NK-92 treated with Interleukin-12 subunit alpha and Interleukin-12 subunit beta, amount 100 ng/mL, for 24 hours (cell line): ENCODE measurements around the gene SSTR5.
"Not testable (repeated sequence)": the region's sequence is repeated elsewhere in the genome, so short reads cannot be mapped to it uniquely, and the experiment has no call there.

ENCODE experiments used
- DNase-seq: peaks from one replicate; lab custom pipeline; 2025; lab: John Stamatoyannopoulos, UW

Gene SSTR5

DNA sequence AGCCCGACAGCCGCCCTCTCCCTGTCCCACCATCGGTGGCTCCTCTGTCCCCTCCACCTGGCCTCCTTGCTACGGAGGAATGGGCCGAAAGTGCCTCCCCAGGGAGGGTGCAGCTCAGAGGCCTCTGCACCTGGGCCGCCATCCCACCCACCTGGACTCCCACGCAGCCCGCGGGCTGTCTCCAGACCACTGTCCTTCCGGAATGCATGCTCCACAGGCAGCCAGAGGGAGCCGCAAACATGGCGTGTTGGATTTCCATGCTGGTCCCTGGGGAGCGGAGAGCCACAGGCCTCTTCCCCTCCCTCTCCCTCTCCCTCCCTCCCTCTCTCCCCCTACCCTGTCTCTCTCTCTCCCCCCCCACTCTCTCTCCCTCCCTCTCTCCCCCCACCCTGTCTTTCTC lies 3.0 kb downstream of the SSTR5 start:
- DNase-seq = no peak

DNA sequence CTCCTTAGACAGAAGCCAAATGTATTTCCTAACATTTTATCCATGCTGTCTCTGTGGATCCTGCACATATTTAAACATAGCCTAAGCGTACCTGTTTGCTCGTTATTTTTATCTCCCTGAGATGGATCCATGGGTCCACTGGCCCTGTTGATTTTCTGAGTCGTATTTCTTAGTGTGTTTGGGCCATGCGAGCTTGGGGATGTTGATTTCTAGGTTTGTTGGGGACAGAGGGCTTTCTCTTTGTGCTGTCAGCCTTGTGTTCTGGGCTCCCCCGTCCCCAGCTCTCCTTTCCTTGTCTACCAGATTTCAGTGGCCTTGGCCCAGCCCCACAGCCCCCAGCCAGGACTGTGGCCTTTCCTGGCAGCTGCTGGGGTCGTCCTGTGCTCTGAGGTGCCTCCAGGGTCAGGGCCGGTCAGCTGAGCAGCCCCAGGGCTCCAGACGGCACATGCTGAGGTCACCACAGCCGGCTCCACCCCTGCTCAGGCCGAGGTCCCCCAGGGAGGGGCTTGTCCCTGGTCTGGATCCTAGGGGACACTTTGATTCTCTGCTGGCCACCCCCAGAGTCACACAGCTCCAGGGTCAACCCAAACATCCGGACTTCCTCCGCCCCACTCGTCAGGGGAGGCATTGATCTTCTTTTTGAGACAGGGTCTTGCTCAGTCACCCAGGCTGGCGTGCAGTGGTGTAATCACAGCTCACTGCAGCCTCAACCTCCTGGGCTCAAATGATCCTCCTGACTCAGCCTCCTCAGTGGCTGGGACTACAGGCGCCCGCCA lies 4.4 kb downstream of the SSTR5 start:
- DNase-seq = no peak

DNA sequence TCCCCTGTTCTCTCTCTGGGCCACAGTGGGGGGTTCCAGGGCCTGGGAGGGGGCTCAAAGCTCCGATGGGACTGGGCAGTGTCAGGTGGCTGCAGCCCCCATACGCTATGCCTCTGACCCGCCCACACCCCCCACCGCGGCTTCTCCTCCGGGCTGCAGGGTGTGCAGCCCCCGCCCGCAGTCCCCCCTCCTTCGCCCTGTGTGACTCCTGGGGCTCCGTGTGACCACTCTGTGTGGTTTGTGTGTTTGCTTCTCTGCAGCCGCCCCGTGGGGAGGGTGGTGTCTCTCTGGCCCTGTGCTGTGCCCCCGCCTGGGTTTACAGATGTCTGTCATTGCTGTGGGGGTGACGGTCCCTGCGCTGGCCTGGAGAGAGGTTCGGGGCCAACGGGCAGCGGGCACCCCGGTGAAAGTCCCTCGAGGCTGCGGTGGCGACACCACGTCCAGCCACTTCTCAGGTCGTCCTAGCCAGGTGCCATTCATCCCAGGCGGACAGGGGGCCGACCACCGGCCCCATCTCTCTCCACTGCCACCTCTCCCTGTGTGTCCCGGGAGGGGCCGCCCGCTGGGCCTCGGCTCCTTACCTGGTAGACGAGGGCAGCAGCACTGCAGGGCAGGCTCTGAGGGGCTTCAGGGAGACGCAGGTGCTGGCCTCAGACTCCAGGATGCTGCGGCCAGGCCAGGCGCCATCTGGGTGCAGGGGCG lies 5.5 kb downstream of the SSTR5 start:
- DNase-seq = no peak

DNA sequence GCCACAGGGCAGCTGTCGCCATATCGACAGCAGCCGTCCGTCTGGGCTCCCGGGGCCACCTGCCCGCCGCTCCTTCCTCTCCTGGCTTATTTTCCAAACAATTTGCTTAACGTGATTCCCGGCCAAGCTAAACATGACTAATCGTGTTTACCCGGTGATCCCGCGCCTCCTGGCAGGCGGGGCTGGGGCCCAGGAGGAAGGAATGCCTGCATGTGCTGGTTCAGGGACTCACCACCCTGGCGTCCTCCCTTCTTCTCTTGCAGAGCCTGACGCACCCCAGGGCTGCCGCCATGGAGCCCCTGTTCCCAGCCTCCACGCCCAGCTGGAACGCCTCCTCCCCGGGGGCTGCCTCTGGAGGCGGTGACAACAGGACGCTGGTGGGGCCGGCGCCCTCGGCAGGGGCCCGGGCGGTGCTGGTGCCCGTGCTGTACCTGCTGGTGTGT lies 6.1 kb downstream of the SSTR5 start:
- DNase-seq = no peak

DNA sequence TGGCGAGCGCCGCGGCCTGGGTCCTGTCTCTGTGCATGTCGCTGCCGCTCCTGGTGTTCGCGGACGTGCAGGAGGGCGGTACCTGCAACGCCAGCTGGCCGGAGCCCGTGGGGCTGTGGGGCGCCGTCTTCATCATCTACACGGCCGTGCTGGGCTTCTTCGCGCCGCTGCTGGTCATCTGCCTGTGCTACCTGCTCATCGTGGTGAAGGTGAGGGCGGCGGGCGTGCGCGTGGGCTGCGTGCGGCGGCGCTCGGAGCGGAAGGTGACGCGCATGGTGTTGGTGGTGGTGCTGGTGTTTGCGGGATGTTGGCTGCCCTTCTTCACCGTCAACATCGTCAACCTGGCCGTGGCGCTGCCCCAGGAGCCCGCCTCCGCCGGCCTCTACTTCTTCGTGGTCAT lies 6.8 kb downstream of the SSTR5 start:
- no peak for DNase-seq

DNA sequence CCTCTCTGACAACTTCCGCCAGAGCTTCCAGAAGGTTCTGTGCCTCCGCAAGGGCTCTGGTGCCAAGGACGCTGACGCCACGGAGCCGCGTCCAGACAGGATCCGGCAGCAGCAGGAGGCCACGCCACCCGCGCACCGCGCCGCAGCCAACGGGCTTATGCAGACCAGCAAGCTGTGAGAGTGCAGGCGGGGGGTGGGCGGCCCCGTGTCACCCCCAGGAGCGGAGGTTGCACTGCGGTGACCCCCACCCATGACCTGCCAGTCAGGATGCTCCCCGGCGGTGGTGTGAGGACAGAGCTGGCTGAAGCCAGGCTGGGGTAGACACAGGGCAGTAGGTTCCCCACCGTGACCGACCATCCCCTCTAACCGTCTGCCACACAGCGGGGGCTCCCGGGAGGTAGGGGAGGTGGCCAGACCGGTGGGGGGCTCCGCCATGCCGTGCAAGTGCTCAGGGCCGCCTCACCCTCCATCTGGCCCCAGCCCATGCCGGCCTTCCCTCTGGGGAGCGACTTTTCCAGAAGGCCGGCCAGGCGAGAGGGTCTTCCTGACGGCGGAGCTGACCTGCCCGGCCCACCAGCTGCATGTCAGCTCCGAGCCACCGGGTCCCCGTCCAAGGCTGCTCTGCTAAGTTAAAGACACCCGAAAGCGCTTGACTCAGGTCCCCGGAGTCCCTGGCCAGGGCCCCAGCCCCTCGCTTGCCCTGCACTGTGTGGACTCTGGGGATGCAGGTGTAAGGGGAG lies 7.4 kb downstream of the SSTR5 start:
- no peak for DNase-seq

DNA sequence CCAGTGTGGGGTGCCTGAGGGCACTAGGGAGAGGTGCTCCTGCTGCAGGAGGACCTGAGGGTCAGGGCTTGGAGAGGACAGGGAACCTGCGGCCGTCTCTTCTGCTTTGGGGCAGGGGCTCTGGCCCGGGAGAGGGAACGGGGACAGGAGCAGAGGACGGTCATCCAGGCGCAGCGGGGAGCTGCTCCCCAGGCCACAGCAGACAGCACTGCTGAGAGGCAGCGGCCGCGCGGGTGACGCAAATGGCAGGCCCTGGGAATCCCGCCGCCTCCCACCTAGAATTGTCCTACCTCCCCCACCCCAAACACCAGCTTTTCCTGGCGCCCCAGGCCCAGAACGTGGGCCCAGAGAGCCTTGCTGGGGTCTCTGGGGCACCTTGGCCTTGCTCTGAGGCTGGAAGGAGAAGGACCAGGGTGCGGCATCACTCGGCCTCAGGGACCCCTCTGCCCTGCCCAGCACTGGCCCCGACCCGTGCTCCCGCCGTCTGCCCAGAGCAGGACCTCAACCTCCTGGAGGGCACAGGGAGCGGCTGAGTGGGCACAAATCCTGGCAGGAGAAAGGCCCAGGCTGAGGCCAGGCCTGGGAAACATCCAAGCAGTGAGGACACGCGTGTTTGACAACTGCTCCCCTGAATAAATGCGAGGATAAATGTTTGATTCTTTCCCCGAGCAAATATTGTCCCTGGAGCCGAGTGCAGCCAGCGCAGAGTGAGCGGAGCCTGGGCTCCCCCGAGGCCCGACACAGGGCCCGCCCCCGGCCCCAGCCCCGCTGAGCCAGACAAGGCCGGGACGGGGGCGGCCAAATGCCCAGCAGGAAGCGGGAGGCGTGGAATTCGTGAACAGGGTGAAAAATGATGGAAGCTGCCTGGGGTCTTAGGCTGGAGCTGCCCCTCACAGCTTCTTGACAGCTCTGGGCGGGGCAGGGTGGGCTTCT lies 8.5 kb downstream of the SSTR5 start:
- no peak for DNase-seq

DNA sequence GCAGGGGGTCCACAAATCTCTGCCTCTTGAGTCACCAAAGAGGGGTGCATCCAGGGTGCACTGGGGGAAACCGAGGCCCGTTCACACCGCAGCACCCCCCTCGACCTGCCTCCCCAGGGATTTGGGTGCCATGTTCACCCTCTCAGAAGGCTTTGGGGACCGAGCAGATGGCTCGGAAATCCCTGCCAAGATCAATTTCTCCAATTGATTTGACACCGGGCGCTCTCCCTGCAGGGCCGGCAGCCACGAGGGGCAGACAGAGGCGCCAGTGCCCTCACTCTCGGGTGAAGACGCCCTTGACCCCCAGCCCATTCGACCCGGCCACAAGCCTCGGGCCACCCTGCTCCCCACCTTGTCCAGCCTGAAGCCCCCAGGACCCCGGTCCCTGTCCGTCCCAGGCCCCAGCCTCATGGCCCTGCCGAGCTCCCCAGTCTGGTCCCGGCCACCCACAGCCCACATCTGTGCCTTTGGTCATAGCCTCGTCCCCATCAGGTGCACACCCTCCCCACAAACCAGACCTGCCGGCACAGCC lies 9.3 kb downstream of the SSTR5 start:
- no peak for DNase-seq

DNA sequence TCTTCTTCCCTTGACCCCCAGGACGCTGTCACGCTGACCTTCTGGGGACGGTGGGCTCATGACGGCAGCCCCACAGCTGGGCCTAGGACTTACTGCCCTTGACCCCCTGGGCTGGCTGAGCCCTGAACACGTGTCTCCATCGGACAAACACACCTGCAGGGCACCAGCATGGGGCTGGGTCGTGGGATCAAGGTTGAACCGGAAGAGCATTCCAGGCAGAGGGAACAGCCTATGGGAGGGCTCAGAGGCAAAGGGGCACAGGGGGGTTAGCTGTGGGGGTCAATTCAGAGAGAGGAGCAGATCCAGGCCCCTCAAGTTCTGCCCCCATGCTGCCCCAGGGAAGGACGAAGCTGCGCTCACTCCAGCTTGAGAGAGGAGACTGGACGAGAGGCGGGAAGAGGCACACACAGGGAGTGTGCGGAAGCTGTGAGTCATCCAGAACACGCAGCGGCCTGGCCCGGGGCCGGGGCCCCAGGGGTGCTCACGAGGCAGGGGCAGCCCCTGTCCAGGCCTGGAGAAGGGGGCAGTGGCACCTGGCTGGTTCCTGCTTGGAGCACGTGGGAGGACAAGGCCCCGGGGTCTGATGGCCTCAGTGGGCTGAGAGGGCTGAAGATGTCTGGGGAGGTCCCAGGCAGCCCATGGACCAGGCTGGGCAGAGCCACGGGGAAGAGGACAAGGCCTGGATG lies 9.9 kb downstream of the SSTR5 start:
- no peak for DNase-seq

DNA sequence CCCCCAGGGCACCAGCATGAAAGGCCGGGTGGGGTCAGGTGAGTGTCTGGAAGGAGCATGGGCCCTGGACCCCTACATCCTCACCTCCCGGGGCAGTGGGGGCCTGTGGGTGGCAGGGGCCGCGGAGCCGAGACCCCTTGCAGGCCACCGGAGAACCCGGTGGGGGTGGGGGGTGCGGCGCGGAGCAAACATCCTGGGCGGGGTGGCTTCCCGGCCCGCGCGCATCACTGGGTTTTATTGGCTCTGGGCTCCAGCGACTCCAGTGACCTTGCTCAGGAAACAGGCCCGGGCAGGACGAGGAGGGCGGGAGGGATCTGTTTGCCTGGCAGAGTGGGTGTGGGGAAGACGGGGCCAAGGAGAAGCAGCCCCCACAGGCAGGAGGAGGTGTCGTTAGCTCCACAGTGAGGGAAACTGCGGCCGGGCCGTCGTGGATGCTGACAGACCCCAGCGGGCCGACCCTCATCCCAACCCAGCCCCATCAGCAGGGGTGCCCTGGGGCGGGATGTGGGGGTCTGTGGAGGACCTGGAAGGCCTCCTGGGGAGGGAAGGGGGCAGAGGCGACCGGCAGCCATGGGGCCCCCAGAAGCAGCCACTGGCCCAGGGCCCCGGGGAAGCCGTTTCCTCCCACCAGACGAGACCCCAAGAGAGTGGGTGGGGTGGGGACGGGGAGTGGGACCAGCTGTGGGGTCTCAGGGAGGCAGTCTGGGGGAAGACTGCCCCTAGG lies 10.6 kb downstream of the SSTR5 start:
- no peak for DNase-seq

DNA sequence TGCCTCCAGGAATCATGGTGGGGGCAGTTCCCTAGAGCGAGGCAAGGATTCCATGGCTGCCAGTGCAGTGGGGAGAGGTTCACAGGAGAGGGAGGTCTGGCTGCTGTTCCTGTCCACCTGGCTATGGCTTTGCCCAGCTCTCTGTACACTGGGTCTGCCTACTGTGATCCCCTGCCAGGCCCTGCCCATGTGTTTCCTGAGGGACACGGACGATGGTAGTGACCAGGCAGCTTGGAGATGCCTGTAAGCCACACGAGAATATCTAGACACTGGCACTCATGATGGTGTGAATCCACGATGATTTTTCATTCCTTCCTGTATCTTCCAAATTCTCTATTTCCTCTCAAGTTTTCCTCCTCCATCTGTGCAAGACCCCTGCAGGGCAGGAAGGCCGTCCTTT lies 12.4 kb downstream of the SSTR5 start:
- no peak for DNase-seq

DNA sequence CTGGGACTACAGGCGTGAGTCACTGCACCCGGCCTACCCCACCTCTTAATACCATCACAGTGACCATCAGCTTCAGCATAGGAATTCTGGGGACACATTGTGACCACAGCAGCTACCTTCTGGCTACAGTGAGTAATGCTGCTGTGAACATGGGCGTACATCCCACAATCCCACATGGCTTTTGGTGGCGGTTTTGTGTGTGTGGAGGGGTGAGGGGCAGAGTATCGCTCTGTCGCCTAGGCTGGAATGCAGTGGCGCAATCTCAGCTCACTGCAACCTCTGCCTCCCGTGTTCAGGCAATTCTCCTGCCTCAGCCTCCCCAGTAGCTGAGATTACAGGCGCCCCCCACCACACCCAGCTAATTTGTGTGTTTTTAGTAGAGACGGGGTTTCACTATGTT lies 13.9 kb downstream of the SSTR5 start:
- DNase-seq = not testable (repeated sequence)

DNA sequence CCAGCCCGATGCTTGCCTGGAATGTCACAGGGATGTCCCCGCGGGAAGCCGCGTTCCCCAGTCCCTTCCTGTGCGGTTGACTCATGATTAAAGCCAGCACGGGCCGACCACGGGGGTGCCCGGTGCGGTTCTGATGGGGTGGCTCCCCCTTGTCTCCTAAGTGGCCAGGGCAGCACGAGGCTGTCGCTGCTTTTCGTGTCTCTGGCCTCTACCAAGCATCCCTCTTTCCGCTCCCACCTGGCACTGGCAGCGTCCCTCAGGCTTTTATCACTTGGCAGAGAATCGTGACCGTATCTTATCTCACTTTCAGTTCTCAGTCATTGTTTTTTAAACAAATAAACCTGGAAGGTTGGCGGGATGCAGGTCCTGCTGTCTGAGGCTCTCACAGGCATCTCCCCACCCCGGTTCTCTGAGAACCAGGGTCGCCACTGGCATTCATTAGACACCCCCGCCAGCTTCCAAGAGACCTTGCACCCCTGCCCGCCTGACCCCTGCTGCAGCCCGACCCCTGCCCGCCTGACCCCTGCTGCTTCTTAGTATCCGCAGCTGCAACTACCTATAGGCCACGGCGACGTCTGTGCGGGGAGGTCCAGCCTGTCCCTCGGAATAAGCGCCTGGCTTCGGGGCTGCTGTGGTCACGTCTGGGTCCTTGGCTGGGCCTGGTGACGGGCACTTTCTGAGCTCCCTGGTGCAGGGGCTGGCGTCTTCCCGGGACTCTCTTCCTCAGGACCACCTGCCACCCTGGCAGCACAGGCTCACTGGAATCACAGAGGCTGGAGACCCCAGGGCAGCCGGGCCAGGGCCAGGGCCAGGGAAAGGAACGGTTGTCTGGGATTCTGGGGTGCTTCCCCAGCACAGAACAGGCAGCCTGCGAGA lies 16.0 kb downstream of the SSTR5 start:
- no peak for DNase-seq

DNA sequence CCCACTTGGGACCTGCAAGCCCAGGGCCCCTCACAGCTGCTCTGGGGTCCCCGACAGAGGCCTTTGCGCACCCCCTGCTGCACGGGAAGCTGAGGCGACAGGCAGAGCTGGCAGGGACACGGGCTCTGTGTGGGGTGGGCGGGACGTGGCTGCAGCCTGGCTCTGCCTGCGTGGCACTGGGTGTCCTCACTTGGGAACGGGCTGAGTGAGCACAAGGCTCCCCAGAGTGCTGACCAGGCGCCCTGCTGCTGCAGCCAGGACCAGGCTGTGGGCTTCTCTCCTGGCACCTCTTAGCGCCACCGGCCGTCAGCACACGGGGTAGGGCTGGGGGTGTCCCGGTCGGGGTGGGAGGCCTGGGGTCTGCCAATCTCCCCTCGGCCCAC lies 16.9 kb downstream of the SSTR5 start:
- DNase-seq = no peak

DNA sequence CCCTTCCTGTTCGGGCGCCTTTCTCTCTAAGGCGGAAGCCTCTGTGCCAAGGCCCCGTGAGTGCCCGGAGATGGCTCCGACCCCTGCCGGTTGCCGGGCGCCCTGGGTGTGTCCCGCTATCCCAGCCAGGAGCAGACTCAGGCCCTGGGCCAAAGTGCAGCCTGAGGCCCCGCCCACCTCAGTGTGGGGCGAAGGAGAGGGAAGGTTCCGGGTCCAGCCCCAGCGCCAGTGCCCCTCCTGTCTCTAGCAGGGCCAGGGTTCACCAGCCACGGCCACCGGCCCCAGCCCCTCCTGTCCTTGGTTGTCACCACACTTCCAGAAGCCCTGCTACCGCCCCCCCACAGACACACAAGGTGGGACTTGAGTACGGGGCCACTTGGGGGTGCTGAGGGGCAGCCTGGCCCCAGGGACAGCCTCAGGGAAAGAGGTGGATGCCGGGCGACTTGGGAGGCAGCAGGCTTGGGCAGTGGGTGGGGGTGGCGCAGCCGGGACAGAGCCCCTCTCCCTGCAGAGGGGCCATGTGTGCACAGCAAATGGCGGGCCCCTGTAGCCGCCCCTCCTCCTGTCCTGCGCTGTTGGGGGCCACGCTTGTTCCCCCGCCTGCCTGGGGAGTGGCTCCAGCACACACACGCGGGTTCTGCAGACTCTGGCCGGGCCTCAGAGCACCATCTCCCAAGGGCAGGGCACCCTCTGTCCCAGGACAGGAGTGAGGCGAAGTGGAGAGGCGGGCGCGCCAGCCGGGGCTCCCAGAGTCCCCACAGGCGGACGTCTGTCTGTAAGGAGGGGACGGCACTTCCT lies 17.5 kb downstream of the SSTR5 start:
- no peak for DNase-seq

DNA sequence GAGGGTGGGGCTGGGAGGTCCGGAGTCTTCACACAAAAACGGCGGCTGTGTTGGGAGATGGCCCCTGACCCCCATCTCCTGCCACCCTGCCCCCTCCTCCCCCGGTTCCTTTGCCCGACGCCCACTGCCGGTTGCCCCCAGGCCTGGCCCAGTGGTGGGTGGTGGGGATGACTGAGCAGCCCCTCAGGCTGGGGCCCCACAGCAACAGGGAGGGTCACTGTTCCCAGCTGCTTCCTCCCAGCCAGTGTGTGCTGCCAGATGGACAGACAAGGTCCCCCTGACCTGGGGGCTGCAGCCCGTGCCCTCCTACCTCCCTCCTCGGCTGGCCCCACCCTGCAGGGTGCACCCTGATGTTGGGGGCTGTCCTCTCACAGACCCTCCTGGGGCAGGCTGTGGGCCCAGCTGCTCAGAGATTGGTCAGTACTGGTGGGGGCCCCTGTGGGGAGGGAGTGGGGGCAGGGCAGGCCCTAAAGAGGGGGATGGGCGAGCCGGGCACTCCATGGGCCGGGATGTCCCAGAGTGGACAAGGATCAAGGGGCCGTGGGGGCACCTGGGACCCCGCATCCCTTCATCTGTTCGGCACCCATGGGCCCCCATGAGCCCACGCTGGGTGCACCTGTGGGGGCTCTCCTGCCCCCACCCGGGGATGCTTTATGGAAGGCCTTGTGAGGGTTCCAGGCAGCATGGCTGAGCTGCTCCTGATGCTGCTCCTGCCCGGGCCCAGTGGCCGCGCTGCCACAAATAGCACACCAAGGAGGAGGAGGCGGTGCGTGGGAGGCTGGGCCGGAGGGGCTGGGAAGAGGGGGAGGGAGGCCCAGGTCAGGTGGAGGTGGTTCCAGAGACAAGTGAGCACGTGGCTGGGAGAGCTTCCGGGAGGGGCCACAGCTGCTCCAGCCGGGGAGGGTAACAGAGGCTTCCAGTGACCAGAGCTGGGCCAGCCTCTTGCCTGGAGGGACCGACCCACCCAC lies 18.4 kb downstream of the SSTR5 start:
- DNase-seq = no peak

DNA sequence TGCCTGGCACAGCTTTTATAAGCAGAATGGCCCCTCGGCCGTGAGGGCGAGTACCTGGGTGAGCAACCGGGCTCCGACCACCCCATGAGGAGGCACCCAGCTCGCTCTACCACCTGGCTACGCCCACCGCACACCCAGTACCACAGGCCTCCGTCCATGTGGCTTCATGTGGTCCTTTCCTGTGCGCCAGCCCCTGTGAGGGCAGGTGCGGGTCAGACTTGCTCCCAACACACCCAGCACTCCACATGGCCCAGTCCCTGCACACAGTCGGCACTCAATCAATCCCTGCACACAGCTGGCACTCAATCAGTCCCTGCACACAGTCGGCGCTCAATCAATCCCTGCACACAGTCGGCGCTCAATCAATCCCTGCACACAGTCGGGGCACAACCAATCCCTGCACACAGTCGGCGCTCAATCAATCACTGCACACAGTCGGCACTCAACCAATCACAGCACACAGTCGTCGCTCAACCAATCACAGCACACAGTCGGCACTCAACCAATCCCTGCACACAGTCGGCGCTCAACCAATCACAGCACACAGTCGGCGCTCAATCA lies 19.5 kb downstream of the SSTR5 start:
- no peak for DNase-seq
